Body of pancreas (tissue), 4 donors: ENCODE results near the gene CEACAM6.

ENCODE experiments used
- CTCF ChIP-seq, 7 experiments: fragments of 450-650 bp in 4 of 7; fragments of 200-600 bp in 3 of 7; sonication (generic) in 3 of 7; IDR thresholded peaks; one replicate each; pipeline ENCODE4 v1.5.1; 2016 to 2019; ENCODE audit warnings: antibody characterized with exemption in 7 of 7
- POLR2A ChIP-seq, 3 donors: fragments of 450-650 bp; IDR thresholded peaks; one replicate each; pipeline ENCODE4 v1.6.1; 2016; ENCODE audit warnings: antibody characterized with exemption in 3 of 3, mild to moderate bottlenecking in 2 of 3

DNA sequence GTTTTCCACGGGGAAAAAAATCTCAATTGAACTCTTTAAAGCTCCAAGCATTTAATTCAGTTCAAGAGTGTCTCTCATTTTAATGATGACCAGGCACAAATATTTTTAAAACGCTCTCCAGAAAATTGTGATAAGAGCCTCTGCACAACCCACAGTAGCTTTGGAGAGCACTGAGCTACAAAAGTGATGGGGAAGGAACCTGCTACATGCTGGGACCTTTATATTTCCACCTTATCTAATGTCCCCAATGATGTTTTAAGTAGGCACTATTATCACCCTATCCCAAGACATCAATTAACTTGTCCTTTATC is 14.1 kb upstream of the CEACAM6 start:
- TF ChIP-seq CTCF (IDR thresholded peaks at IDR 0.05) = no peak
- TF ChIP-seq POLR2A (IDR thresholded peaks at IDR 0.05) = no peak
